Keratinocyte (primary cell): ENCODE results near the gene GPR146. TPM values are rescaled to one million over a fixed set of nuclear protein-coding genes. Genes with fewer than 3 reads are reported as not detected.

Experiments used
- DNase-seq: peaks from one replicate; pipeline ENCODE4 v3.0.0-alpha.2; 2011; ENCODE audit warnings: low read depth, missing footprints, low spot score
- FAIRE-seq: peaks from 2 replicates; lab custom pipeline; 2011; peaks lifted over from hg19 to GRCh38; lab: Jason Lieb, UNC
- H2AFZ ChIP-seq: 2 replicates; pipeline ENCODE4 v1.6.0; 2012; ENCODE audit warnings: low read length, control low read depth, inconsistent platforms; ENCODE audit not compliant: control insufficient read depth
- H3K27ac ChIP-seq: 2 replicates; pipeline ENCODE4 v1.5.1; 2011; ENCODE audit warnings: low read length; ENCODE audit not compliant: control insufficient read depth, insufficient read depth
- H3K27me3 ChIP-seq: 3 replicates; pipeline ENCODE4 v1.6.0; 2011; ENCODE audit warnings: low read length; ENCODE audit not compliant: control insufficient read depth, insufficient read depth; ENCODE audit errors: extremely low read depth
- H3K36me3 ChIP-seq, 2 experiments: 2 replicates in 1 of 2; 3 replicates in 1 of 2; pipeline ENCODE4 v1.5.1; 2011; ENCODE audit warnings: low read length in 2 of 2, mild to moderate bottlenecking in 1 of 2; ENCODE audit not compliant: control insufficient read depth in 2 of 2, insufficient read depth in 2 of 2; ENCODE audit errors: extremely low read depth in 1 of 2
- H3K4me1 ChIP-seq: 3 replicates; pipeline ENCODE4 v1.5.1; 2011; ENCODE audit warnings: low read length; ENCODE audit not compliant: control insufficient read depth, insufficient read depth; ENCODE audit errors: extremely low read depth
- H3K4me2 ChIP-seq: 3 replicates; pipeline ENCODE4 v1.6.0; 2011; ENCODE audit warnings: low read depth, low read length; ENCODE audit not compliant: control insufficient read depth, insufficient read depth; ENCODE audit errors: extremely low read depth
- H3K4me3 ChIP-seq, 3 experiments: fragments of 200-600 bp in 1 of 3; sonication (generic) in 1 of 3; 2 replicates in 2 of 3; 3 replicates in 1 of 3; pipeline ENCODE4 v1.5.1; 2011 to 2016; ENCODE audit warnings: low read length in 3 of 3, mild to moderate bottlenecking in 3 of 3, control low read depth in 2 of 3, inconsistent platforms in 1 of 3, low read depth in 1 of 3, mixed read lengths in 1 of 3, mixed run types in 1 of 3, moderate library complexity in 1 of 3; ENCODE audit not compliant: control insufficient read depth in 2 of 3, insufficient read depth in 2 of 3; ENCODE audit errors: extremely low read depth in 1 of 3
- H3K79me2 ChIP-seq: 2 replicates; pipeline ENCODE4 v1.6.0; 2012; ENCODE audit warnings: low read length; ENCODE audit not compliant: control insufficient read depth, insufficient read depth
- H3K9ac ChIP-seq: 3 replicates; pipeline ENCODE4 v1.6.0; 2011; ENCODE audit warnings: low read length; ENCODE audit not compliant: control insufficient read depth, insufficient read depth; ENCODE audit errors: extremely low read depth
- H3K9me1 ChIP-seq: 3 replicates; pipeline ENCODE4 v1.6.0; 2011; ENCODE audit warnings: low read length; ENCODE audit not compliant: control insufficient read depth, insufficient read depth; ENCODE audit errors: extremely low read depth
- H3K9me3 ChIP-seq: 2 replicates; pipeline ENCODE4 v1.5.1; 2012; ENCODE audit warnings: low read depth, low read length; ENCODE audit not compliant: control insufficient read depth
- H4K20me1 ChIP-seq: 3 replicates; pipeline ENCODE4 v1.6.0; 2011; ENCODE audit warnings: low read length; ENCODE audit not compliant: control insufficient read depth, insufficient read depth; ENCODE audit errors: extremely low read depth
- EZH2 ChIP-seq: IDR thresholded peaks from one replicate; pipeline ENCODE4 v1.6.1; 2012; ENCODE audit warnings: inconsistent platforms, mild to moderate bottlenecking, low read length, moderate library complexity
- dilution Hi-C: fragments of 300-500 bp; cut with MboI; formaldehyde crosslinking; loops from one replicate; pipeline ENCODE4 v1.7.0; 2020; ENCODE audit warnings: low sequenced_read_pairs; ENCODE audit not compliant: extremely low pct_ligation_motif_present
- polyA plus RNA-seq, 5 experiments: library from polyadenylated mRNA; depleted of rRNA in 3 of 5; stranded (reverse) in 3 of 5; stranded (forward) in 1 of 5; unstranded in 1 of 5; fragments of >200 nt; gene quantifications; 1 replicate in 1 of 5; 2 replicates in 3 of 5; 3 replicates in 1 of 5; pipeline versions ENCODE4 v1.2.1 to v1.2.3, GENCODE V29; 2011 to 2012; ENCODE audit warnings: missing spikeins in 2 of 5, low read depth in 1 of 5, low replicate concordance in 1 of 5
- TF ChIP-seq, protein P1 (sequence below), 3 experiments: IDR thresholded peaks in 1 of 3; conservative IDR thresholded peaks in 1 of 3; optimal IDR thresholded peaks in 1 of 3; 2 replicates in 2 of 3; 3 replicates in 1 of 3; pipeline versions ENCODE3 to v1.5.1; 2011; ENCODE audit warnings: low read length in 3 of 3, mild to moderate bottlenecking in 3 of 3, moderate library complexity in 2 of 3, control low read depth in 1 of 3, inconsistent platforms in 1 of 3; ENCODE audit not compliant: insufficient read depth in 2 of 3; ENCODE audit errors: extremely low read depth in 1 of 3

GPR146 gene
- polyA plus RNA-seq, 1 donor (not counting 4 experiments of a cell fraction or from before 2014, with no cell fraction given) = 0.13 TPM

DNA sequence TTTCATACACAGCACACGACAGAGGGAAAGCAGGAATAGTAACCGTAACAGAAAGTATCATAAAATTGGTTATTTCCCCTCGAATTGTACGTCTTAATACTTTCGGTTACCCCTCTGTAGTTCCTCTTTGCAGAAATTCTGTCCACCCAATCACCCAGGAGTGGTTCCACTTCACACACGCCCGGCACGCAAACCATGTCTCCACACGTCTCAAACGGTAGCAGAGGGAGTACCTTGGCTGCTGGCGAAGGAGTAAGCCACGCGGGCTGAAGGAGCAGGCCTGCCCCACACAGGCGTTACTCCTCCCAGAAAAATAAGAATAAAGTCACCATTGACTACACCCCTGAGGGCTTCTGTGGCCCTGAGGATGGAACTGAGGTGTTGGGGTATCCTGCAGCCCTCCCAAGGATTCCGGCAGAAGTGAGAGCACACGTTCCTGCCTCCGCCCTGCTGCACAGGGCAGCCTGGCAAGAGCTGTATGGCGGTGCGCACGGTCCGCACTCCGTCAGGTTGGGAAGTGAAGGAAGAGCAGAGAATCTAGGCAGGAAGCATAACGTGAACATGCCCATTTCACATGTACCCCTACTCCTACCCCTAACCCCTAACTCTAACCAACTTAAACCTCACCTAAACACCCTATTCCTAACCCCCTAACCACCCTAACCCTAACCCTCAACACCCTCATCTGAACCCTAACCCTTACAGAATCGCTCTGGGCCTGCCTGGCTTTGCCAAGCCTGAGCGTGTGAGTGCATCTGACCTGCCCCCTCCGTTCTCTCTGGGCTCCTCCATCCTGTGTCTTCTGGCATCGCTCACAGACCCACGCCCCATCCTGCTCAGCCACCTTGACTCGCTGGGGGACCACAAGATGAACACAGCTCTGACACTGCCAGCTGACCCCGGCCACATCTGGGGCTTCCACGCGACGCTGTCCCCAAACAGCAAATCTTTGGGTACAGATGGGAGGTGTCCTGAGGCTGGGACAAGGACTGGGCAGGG, 18.2 kb downstream of the GPR146 start:
- H3K9me3 ChIP-seq = no peaks in the 10 kb centered on the region
- no peak for TF ChIP-seq EZH2
- TF ChIP-seq, protein P1, sequence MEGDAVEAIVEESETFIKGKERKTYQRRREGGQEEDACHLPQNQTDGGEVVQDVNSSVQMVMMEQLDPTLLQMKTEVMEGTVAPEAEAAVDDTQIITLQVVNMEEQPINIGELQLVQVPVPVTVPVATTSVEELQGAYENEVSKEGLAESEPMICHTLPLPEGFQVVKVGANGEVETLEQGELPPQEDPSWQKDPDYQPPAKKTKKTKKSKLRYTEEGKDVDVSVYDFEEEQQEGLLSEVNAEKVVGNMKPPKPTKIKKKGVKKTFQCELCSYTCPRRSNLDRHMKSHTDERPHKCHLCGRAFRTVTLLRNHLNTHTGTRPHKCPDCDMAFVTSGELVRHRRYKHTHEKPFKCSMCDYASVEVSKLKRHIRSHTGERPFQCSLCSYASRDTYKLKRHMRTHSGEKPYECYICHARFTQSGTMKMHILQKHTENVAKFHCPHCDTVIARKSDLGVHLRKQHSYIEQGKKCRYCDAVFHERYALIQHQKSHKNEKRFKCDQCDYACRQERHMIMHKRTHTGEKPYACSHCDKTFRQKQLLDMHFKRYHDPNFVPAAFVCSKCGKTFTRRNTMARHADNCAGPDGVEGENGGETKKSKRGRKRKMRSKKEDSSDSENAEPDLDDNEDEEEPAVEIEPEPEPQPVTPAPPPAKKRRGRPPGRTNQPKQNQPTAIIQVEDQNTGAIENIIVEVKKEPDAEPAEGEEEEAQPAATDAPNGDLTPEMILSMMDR (optimal IDR thresholded peaks at IDR 0.05 in 1 of 3, IDR thresholded peaks at IDR 0.05 in 1 of 3, conservative IDR thresholded peaks at IDR 0.05 in 1 of 3; ENCODE audit: extremely low read depth in 1 of 3, insufficient read depth in 2 of 3, low read length in 3 of 3) = no peak
- H3K4me1 ChIP-seq = peaks cover 34% of the 10 kb centered on the region
- peak; percentile 69 for FAIRE-seq
- peaks cover 3% of the 10 kb centered on the region for H4K20me1 ChIP-seq
- DNase-seq = no peak
- H3K79me2 ChIP-seq = no peaks in the 10 kb centered on the region
- peaks cover 6 to 7% of the 10 kb centered on the region in 2 experiments for H3K36me3 ChIP-seq
- peak overlapping the region; percentile 36 for H3K27ac ChIP-seq
- H3K9me1 ChIP-seq = peaks cover 2% of the 10 kb centered on the region
- H3K9ac ChIP-seq = peak overlapping the region; percentile 5
- H2AFZ ChIP-seq = no peak overlapping the region
- H3K4me2 ChIP-seq = peak overlapping the region; percentile 58
- no peaks in the 10 kb centered on the region for H3K27me3 ChIP-seq
- dilution Hi-C loops = no loop called here
- H3K4me3 ChIP-seq = peak overlapping the region in 2 of 3 experiments; percentile 3 to 25

DNA sequence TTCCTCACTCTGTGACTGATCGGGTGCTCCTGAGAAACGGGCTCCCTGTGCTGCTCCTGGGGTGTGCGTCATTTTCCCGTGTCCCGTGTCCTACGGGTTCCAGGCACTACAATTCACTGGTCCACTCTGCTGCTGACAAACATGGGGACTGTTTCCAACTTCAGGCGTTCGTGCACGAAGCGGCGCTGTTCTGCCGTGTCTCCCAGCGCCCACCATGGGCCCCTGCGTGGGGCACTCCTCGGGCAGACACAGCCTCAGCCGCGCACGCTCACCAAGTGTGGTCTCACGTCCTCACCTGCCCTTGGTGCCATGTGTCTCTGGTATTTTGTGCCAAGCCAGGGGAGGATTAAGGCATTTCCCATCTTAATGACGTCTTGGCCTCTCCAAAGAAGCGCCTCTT, 19.0 kb downstream of the GPR146 start:
- no peak overlapping the region for H3K4me2 ChIP-seq
- no peak overlapping the region for H2AFZ ChIP-seq
- no peak for FAIRE-seq
- no peaks in the 10 kb centered on the region for H3K27me3 ChIP-seq
- TF ChIP-seq, protein P1 (optimal IDR thresholded peaks at IDR 0.05 in 1 of 3, IDR thresholded peaks at IDR 0.05 in 1 of 3, conservative IDR thresholded peaks at IDR 0.05 in 1 of 3; ENCODE audit: extremely low read depth in 1 of 3, insufficient read depth in 2 of 3, low read length in 3 of 3) = no peak
- no peak for TF ChIP-seq EZH2
- DNase-seq = no peak
- H3K9ac ChIP-seq = no peak overlapping the region
- H3K9me3 ChIP-seq = no peaks in the 10 kb centered on the region
- H3K4me1 ChIP-seq = peaks cover 34% of the 10 kb centered on the region
- H3K27ac ChIP-seq = no peak overlapping the region
- dilution Hi-C loops = no loop called here
- peaks cover 3% of the 10 kb centered on the region for H4K20me1 ChIP-seq
- peaks cover 2% of the 10 kb centered on the region for H3K9me1 ChIP-seq
- H3K4me3 ChIP-seq = no peak overlapping the region
- peaks cover under 1 to 2% of the 10 kb centered on the region in 2 experiments for H3K36me3 ChIP-seq
- no peaks in the 10 kb centered on the region for H3K79me2 ChIP-seq
